K562 (cell line): ENCODE data around the gene KIF23. TPM values are rescaled to one million over a fixed set of nuclear protein-coding genes. Genes with fewer than 3 reads are reported as not detected.

Experiments
- CAMTA2 ChIP-seq: fragments of 250-450 bp; sonication (Bioruptor Pico); conservative IDR thresholded peaks from 2 replicates; pipeline ENCODE4 v1.5.1; 2022
- CBX1 ChIP-seq: sonication (generic); IDR thresholded peaks from 2 replicates; pipeline ENCODE4 v1.6.1; 2016; ENCODE audit warnings: antibody characterized with exemption, low read depth, mild to moderate bottlenecking
- E2F3 ChIP-seq: fragments of 250-450 bp; sonication (Bioruptor Pico); IDR thresholded peaks from 2 replicates; pipeline ENCODE4 v1.4.0; 2020; ENCODE audit warnings: mild to moderate bottlenecking
- ESRRA ChIP-seq: fragments of 450-650 bp; IDR thresholded peaks from 2 replicates; pipeline ENCODE4 v1.6.1; 2014; ENCODE audit warnings: low read depth, mild to moderate bottlenecking, moderate library complexity, borderline replicate concordance
- FOXJ2 ChIP-seq: fragments of 200-800 bp; sonication (Bioruptor generic); IDR thresholded peaks from 2 replicates; pipeline ENCODE4 v1.6.1; 2016; ENCODE audit warnings: missing genetic modification characterization, missing compliant biosample characterization
- HNRNPH1 ChIP-seq: fragments of 200-400 bp; formaldehyde crosslinking; optimal IDR thresholded peaks from 2 replicates; pipeline ENCODE3; 2017; ENCODE audit warnings: low read depth, mild to moderate bottlenecking, low read length, moderate library complexity
- KAT8 ChIP-seq: fragments of 450-650 bp; IDR thresholded peaks from 2 replicates; pipeline ENCODE4 v1.6.1; 2016; ENCODE audit warnings: low read depth, mild to moderate bottlenecking
- NCOA2 ChIP-seq, 2 experiments: fragments of 450-650 bp; IDR thresholded peaks; 2 replicates each; pipeline ENCODE4 v1.6.1; 2018; ENCODE audit warnings: mild to moderate bottlenecking in 2 of 2, moderate library complexity in 1 of 2; ENCODE audit not compliant: partially characterized antibody in 2 of 2
- NCOA4 ChIP-seq: fragments of 450-650 bp; IDR thresholded peaks from 2 replicates; pipeline ENCODE4 v1.6.1; 2018; ENCODE audit warnings: mild to moderate bottlenecking; ENCODE audit not compliant: partially characterized antibody
- NRF1 ChIP-seq, 2 experiments: fragments of 450-650 bp; IDR thresholded peaks in 1 of 2; conservative IDR thresholded peaks in 1 of 2; 2 replicates each; pipeline ENCODE4 v1.6.1; 2014; ENCODE audit warnings: mild to moderate bottlenecking in 2 of 2
- PHF21A ChIP-seq: fragments of 450-650 bp; IDR thresholded peaks from 2 replicates; pipeline ENCODE4 v1.6.1; 2017; ENCODE audit warnings: low read depth, borderline replicate concordance
- PURB ChIP-seq: sonication (generic); formaldehyde crosslinking; IDR thresholded peaks from 2 replicates; pipeline ENCODE4 v1.9.0; 2021; ENCODE audit warnings: low read depth, mild to moderate bottlenecking, missing genetic modification reagents
- RAD51 ChIP-seq: fragments of 450-650 bp; IDR thresholded peaks from 2 replicates; pipeline ENCODE4 v1.7.1; 2016; ENCODE audit warnings: low read depth, mild to moderate bottlenecking, borderline replicate concordance
- SIN3A ChIP-seq, 2 experiments: fragments of 150-350 bp in 1 of 2; IDR thresholded peaks; 2 replicates each; pipeline ENCODE4 v1.6.1; 2011 to 2016; ENCODE audit warnings: borderline replicate concordance in 2 of 2, low read depth in 2 of 2, low read length in 2 of 2, mild to moderate bottlenecking in 2 of 2, moderate library complexity in 2 of 2; ENCODE audit not compliant: control insufficient read depth in 1 of 2
- TRIM28 ChIP-seq: fragments of 450-650 bp; IDR thresholded peaks from 2 replicates; pipeline ENCODE4 v1.6.1; 2017
- XRCC5 ChIP-seq: fragments of 200-400 bp; formaldehyde crosslinking; IDR thresholded peaks from 2 replicates; pipeline ENCODE4 v1.6.1; 2017; ENCODE audit warnings: low read depth, mild to moderate bottlenecking, low read length
- ZC3H8 ChIP-seq: fragments of 450-650 bp; IDR thresholded peaks from 2 replicates; pipeline ENCODE4 v1.6.1; 2017
- ZNF41 ChIP-seq: fragments of 250-450 bp; sonication (Bioruptor Pico); conservative IDR thresholded peaks from 2 replicates; pipeline ENCODE4 v1.4.0; 2020; ENCODE audit warnings: mild to moderate bottlenecking
- ZSCAN32 ChIP-seq: fragments of 450-650 bp; formaldehyde crosslinking; IDR thresholded peaks from 2 replicates; pipeline ENCODE4 v1.4.0; 2020; ENCODE audit warnings: mild to moderate bottlenecking, moderate library complexity
- polyA plus RNA-seq, 8 experiments: library from polyadenylated mRNA; depleted of rRNA in 4 of 8; stranded (reverse) in 5 of 8; unstranded in 3 of 8; fragments of >200 nt; fragmentation: Nextera tagmentation in 2 of 8; fragmentation: Illumina TruSeq in 1 of 8; extraction: Ambion mirVana in 2 of 8; extraction: Trizol in 1 of 8; gene quantifications; 2 replicates each; pipeline versions ENCODE4 v1.2.1 to v1.2.3, GENCODE V29; 2011 to 2014; ENCODE audit warnings: inconsistent platforms in 1 of 8, missing spikeins in 1 of 8
- total RNA-seq, 7 experiments: library from RNA; depleted of rRNA in 6 of 7; stranded (reverse); fragments of >200 nt in 6 of 7; fragmentation: Illumina TruSeq in 2 of 7; extraction: Trizol in 2 of 7; gene quantifications; 2 replicates each; pipeline versions ENCODE4 v1.2.1 to v1.2.3, GENCODE V29; 2011 to 2021; ENCODE audit warnings: low replicate concordance in 1 of 7
- TF ChIP-seq, protein P1 (sequence below): fragments of 450-650 bp; IDR thresholded peaks from 2 replicates; pipeline ENCODE4 v1.7.1; 2018; ENCODE audit warnings: mild to moderate bottlenecking, low read depth; ENCODE audit not compliant: partially characterized antibody
- TF ChIP-seq, protein P2 (sequence below), 2 experiments: IDR thresholded peaks; 2 replicates each; pipeline ENCODE4 v1.6.1; 2012; ENCODE audit warnings: improper control_type of control experiment in 2 of 2, low read depth in 2 of 2, low read length in 2 of 2, borderline replicate concordance in 1 of 2
- TF ChIP-seq, protein P3 (sequence below): fragments of 450-650 bp; IDR thresholded peaks from 2 replicates; pipeline ENCODE4 v1.6.1; 2014; ENCODE audit warnings: low read depth, mild to moderate bottlenecking, moderate library complexity, borderline replicate concordance

The KIF23 gene
- total and polyA plus RNA-seq, 9 of the 15 experiments (the other 6 are each of a cell fraction or from before 2014, with no cell fraction given): 29.4 to 58.2 (median 41.9) TPM

DNA sequence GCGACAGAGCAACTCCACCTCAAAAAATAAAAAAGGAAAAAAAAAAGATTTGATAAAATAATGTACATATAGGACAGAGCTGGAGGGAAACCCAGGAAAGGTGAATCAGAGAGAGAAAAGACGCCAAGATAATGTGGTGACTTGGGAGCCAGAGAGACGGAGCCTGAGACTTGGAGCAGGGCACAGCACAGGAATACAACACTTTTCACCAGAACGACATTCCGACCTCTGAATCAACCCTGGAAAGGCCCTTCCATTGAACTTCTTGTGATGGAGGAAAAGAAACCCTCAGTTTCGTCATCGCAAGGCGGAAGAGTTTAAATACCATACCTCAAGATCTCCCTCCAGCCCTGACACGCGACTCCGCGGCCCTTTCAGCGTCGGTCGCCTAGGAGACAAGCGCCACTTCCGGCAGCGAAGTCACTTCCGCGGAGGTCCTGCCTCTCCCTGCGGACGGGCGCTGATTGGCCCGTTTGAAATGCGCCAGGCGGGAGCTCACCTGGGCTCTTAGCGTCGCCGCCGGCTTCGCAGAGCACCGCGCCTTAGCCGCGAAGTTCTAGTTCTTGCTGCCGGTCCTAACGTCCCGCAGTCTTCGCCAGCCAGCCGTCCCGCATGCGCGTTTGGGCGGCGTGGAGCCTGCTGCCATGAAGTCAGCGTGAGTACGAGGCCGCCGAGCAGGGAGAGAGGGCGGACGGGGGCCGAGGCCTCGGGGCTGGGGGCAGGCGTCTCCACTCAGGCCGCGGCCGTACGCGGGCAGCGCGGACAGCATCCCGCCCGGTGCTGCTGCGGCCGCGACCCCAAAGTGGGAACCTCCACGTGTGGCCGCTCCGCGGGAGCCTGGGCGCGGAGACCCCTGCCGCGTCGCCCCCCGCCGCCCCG is at the start of gene KIF23 (continued):
- TF ChIP-seq NCOA4 (no peak), ZSCAN32 (CRISPR knock-in tag) (no peak), KAT8 (no peak), XRCC5 (no peak), HNRNPH1 (no peak), PURB (no peak), ZC3H8 (no peak), SIN3A (IDR thresholded peaks at IDR 0.05; ENCODE audit: borderline replicate concordance in 2 of 2, control insufficient read depth in 1 of 2, low read depth in 2 of 2, low read length in 2 of 2) (peak; percentile 96 to 98), NRF1 (conservative IDR thresholded peaks at IDR 0.05 in 1 of 2, IDR thresholded peaks at IDR 0.05 in 1 of 2) (peak; percentile 80 to 84), RAD51 (no peak), CAMTA2 (no peak), ESRRA (no peak), NCOA2 (IDR thresholded peaks at IDR 0.05; ENCODE audit: partially characterized antibody in 2 of 2) (no peak), PHF21A (no peak), ZNF41 (CRISPR knock-in tag) (no peak), CBX1 (0 out of 2 replicates have a peak, but pooled peaks have one; percentile 36), TRIM28 (no peak), E2F3 (CRISPR knock-in tag) (0 out of 2 replicates have a peak, but pooled peaks have one; percentile 56), FOXJ2 (tag) (no peak)
- TF ChIP-seq, protein P1, sequence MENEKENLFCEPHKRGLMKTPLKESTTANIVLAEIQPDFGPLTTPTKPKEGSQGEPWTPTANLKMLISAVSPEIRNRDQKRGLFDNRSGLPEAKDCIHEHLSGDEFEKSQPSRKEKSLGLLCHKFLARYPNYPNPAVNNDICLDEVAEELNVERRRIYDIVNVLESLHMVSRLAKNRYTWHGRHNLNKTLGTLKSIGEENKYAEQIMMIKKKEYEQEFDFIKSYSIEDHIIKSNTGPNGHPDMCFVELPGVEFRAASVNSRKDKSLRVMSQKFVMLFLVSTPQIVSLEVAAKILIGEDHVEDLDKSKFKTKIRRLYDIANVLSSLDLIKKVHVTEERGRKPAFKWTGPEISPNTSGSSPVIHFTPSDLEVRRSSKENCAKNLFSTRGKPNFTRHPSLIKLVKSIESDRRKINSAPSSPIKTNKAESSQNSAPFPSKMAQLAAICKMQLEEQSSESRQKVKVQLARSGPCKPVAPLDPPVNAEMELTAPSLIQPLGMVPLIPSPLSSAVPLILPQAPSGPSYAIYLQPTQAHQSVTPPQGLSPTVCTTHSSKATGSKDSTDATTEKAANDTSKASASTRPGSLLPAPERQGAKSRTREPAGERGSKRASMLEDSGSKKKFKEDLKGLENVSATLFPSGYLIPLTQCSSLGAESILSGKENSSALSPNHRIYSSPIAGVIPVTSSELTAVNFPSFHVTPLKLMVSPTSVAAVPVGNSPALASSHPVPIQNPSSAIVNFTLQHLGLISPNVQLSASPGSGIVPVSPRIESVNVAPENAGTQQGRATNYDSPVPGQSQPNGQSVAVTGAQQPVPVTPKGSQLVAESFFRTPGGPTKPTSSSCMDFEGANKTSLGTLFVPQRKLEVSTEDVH: peak; percentile 69
- TF ChIP-seq, protein P2, sequence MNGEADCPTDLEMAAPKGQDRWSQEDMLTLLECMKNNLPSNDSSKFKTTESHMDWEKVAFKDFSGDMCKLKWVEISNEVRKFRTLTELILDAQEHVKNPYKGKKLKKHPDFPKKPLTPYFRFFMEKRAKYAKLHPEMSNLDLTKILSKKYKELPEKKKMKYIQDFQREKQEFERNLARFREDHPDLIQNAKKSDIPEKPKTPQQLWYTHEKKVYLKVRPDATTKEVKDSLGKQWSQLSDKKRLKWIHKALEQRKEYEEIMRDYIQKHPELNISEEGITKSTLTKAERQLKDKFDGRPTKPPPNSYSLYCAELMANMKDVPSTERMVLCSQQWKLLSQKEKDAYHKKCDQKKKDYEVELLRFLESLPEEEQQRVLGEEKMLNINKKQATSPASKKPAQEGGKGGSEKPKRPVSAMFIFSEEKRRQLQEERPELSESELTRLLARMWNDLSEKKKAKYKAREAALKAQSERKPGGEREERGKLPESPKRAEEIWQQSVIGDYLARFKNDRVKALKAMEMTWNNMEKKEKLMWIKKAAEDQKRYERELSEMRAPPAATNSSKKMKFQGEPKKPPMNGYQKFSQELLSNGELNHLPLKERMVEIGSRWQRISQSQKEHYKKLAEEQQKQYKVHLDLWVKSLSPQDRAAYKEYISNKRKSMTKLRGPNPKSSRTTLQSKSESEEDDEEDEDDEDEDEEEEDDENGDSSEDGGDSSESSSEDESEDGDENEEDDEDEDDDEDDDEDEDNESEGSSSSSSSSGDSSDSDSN (IDR thresholded peaks at IDR 0.05; ENCODE audit: borderline replicate concordance in 1 of 2, low read depth in 2 of 2, low read length in 2 of 2): 0 out of 4 replicates have a peak, but pooled peaks of 1 of the 2 experiments have one; percentile 57
- TF ChIP-seq, protein P3, sequence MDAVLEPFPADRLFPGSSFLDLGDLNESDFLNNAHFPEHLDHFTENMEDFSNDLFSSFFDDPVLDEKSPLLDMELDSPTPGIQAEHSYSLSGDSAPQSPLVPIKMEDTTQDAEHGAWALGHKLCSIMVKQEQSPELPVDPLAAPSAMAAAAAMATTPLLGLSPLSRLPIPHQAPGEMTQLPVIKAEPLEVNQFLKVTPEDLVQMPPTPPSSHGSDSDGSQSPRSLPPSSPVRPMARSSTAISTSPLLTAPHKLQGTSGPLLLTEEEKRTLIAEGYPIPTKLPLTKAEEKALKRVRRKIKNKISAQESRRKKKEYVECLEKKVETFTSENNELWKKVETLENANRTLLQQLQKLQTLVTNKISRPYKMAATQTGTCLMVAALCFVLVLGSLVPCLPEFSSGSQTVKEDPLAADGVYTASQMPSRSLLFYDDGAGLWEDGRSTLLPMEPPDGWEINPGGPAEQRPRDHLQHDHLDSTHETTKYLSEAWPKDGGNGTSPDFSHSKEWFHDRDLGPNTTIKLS: peak; percentile 19; the same call in 1 of the 2 replicates
